Chondrocyte (in vitro differentiated cells): ENCODE measurements around the gene CCBE1. TPM values are rescaled to one million over a fixed set of nuclear protein-coding genes. Genes with fewer than 3 reads are reported as not detected.

Experiments
- DNase-seq: peaks from one replicate; pipeline ENCODE4 v3.0.0; 2021; ENCODE audit warnings: mixed read lengths, low spot score
- H3K27ac Mint-ChIP-seq: one replicate; pipeline ENCODE4 v1.8.0; 2021; ENCODE audit warnings: mild to moderate bottlenecking, moderate library complexity, mixed read lengths; ENCODE audit not compliant: unreplicated experiment
- H3K27me3 Mint-ChIP-seq: 2 replicates; pipeline ENCODE4 v1.8.0; 2021; ENCODE audit warnings: low read depth, mixed read lengths
- H3K36me3 Mint-ChIP-seq: 2 replicates; pipeline ENCODE4 v1.8.0; 2021; ENCODE audit warnings: low read depth, mixed read lengths
- H3K4me1 Mint-ChIP-seq: 2 replicates; pipeline ENCODE4 v1.8.0; 2021; ENCODE audit warnings: low read depth, mild to moderate bottlenecking, mixed read lengths
- H3K4me3 Mint-ChIP-seq: one replicate; pipeline ENCODE4 v1.8.0; 2021; ENCODE audit warnings: mild to moderate bottlenecking, moderate library complexity, mixed read lengths; ENCODE audit not compliant: unreplicated experiment
- H3K9me3 Mint-ChIP-seq: 2 replicates; pipeline ENCODE4 v1.8.0; 2021; ENCODE audit warnings: low read depth, mixed read lengths
- total RNA-seq: library from RNA; stranded (reverse); gene quantifications from 3 replicates; pipeline ENCODE4 v1.2.1, GENCODE V29; 2021
- TF ChIP-seq, protein P1 (sequence below): fragments of 200-600 bp; sonication (generic); IDR thresholded peaks from 2 replicates; pipeline ENCODE4 v1.5.0; 2021; ENCODE audit warnings: antibody characterized with exemption, mild to moderate bottlenecking, moderate library complexity

The CCBE1 gene
- total RNA-seq, 1 donor from 2014 or later: 0.72 TPM

DNA sequence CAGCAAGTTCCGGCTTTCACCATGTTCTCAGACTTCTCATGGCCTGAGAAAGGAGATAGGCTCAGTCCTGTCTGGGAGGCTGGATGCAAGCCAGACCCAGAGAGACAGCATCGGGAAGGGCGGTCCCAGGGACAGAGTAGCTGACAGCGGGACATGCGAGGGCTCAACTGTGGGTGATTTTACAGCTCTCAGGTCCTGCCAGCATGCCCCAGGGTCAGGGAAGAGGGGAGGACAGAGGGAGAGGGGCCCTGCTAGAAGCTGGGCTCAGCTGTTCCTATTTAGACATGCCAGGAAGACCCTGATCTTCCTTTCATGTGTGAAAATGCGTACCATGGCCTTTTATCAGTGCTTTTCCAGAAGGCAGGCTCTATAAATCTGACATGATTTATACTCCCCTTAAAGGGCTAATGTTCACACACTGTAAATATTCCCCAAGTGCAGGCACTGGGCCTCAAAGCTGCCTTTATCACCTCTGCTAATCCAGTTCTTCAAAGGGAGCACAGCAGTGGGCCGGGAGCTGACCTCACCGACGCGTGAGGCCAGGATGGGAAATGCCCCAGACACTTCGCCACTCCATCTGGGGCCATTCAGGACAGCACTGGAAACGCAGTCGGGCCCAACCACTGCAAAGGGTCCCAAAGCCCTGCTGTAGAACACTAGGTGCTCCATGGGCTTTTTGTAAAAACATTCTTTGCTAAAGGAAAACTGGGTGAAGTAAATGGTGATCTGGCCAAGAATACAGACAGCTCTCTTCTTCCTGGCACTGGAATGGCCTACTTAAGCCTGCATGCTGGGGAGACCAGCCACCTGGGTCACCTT, 242.1 kb downstream of the CCBE1 start:
- Mint-ChIP-seq H3K4me1 (peaks cover 5% of the 10 kb centered on the region), H3K9me3 (no peaks in the 10 kb centered on the region), H3K4me3 (no peak overlapping the region), H3K27me3 (peaks cover 3% of the 10 kb centered on the region), H3K36me3 (no peaks in the 10 kb centered on the region), H3K27ac (no peak overlapping the region)
- TF ChIP-seq, protein P1, sequence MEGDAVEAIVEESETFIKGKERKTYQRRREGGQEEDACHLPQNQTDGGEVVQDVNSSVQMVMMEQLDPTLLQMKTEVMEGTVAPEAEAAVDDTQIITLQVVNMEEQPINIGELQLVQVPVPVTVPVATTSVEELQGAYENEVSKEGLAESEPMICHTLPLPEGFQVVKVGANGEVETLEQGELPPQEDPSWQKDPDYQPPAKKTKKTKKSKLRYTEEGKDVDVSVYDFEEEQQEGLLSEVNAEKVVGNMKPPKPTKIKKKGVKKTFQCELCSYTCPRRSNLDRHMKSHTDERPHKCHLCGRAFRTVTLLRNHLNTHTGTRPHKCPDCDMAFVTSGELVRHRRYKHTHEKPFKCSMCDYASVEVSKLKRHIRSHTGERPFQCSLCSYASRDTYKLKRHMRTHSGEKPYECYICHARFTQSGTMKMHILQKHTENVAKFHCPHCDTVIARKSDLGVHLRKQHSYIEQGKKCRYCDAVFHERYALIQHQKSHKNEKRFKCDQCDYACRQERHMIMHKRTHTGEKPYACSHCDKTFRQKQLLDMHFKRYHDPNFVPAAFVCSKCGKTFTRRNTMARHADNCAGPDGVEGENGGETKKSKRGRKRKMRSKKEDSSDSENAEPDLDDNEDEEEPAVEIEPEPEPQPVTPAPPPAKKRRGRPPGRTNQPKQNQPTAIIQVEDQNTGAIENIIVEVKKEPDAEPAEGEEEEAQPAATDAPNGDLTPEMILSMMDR: no peak
- DNase-seq: no peak

DNA sequence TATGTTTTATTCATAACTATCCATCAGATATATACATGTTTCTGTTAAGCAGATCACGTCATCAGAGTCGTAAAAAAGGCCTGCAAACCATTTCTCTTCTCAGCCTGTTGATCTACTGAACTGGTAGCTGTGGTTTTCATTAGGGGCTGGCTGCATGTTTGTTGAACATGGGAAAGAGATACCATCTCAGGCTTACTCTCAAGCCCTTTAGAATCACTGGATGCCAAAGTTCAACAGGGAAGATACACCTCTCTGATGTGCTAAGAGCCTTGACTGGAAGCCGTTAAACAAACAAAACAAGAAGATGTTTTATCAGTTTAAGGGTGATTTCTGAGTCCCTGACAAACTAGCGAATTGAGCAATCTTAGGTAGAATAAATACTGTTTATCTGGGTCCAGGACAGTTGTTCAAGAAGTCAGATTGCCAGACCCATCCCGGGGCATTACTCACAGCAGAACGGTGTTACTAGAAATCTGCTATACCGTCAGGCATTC, 243.7 kb downstream of the CCBE1 start:
- no peak for DNase-seq
- H3K27ac Mint-ChIP-seq: no peak overlapping the region
- peaks cover 3% of the 10 kb centered on the region for H3K27me3 Mint-ChIP-seq
- no peak overlapping the region for H3K4me3 Mint-ChIP-seq
- no peaks in the 10 kb centered on the region for H3K4me1 Mint-ChIP-seq
- no peaks in the 10 kb centered on the region for H3K36me3 Mint-ChIP-seq
- H3K9me3 Mint-ChIP-seq: no peaks in the 10 kb centered on the region
- TF ChIP-seq, protein P1: no peak

DNA sequence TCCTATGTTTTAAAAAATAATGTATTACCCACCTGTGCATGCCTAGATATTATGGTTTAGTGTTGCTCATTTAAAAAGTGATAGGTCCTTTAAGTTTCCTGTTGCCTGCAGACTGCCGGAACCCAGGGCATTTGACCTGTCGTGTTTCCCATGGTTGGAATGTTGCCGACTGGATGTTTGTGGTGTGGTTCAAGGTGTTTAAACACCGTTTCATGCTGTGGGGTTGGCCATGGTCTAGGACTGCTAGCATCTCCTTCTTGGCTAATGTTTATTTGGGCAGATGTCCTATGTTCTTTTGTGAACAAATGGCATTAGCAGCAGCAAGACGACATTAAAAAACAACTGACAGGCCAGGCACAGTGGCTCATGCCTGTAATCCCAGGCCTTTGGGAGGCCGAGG, 245.3 kb downstream of the CCBE1 start:
- Mint-ChIP-seq H3K27ac (no peak overlapping the region), H3K9me3 (no peaks in the 10 kb centered on the region), H3K27me3 (no peaks in the 10 kb centered on the region), H3K36me3 (no peaks in the 10 kb centered on the region), H3K4me1 (no peaks in the 10 kb centered on the region), H3K4me3 (no peak overlapping the region)
- TF ChIP-seq, protein P1: no peak
- DNase-seq: no peak

DNA sequence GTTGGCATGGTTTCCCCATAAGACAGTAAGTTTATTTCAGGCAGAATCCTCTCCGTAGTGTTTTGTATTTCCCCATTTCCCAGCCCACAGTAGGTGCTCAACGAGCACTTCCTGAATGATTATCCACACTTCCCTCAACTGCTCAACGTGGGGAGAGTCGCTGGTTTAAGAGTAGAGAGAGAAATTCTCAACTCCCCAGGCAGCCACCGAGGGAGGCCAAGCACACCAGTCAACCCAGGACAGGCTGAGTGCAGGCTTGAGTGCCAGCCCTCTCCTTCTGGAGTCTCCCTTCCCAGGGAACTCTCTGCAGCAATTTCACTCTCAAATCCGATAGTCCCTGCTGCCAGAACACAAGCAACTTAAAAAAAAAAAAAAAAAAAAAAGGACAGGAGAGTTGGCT, 246.2 kb downstream of the CCBE1 start:
- H3K27ac Mint-ChIP-seq: no peak overlapping the region
- no peaks in the 10 kb centered on the region for H3K36me3 Mint-ChIP-seq
- H3K9me3 Mint-ChIP-seq: no peaks in the 10 kb centered on the region
- H3K27me3 Mint-ChIP-seq: no peaks in the 10 kb centered on the region
- TF ChIP-seq, protein P1: no peak
- no peak overlapping the region for H3K4me3 Mint-ChIP-seq
- DNase-seq: no peak
- no peaks in the 10 kb centered on the region for H3K4me1 Mint-ChIP-seq

DNA sequence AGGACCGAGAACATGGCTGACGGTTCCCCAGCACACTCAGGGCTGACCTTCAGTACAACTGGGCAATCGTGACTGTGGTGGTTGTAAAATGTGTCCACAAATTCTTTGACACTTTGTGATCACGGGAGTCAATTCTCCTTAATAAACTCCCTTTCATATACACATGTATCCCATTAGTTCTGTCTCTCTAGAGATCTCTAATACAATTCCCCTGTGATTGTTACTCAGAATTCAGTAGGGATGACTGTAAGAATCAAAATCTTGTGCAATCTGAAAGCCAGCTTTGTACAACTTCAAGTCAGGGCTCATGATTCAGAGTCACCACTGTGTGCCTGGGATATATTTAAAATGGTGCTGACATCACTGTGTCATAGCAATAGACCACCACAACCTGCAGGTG, 248.7 kb downstream of the CCBE1 start:
- no peaks in the 10 kb centered on the region for H3K4me1 Mint-ChIP-seq
- H3K36me3 Mint-ChIP-seq: no peaks in the 10 kb centered on the region
- no peaks in the 10 kb centered on the region for H3K9me3 Mint-ChIP-seq

More for the DNA sequence above, 248.7 kb downstream of the CCBE1 start:
- TF ChIP-seq, protein P1: no peak
- Mint-ChIP-seq H3K27ac (no peak overlapping the region), H3K4me3 (no peak overlapping the region), H3K27me3 (no peaks in the 10 kb centered on the region)
- no peak for DNase-seq
